Stimulated activated CD4-positive, alpha-beta T cell treated with anti-CD3 and anti-CD28 coated beads, Interleukin-1b, Interleukin-23, amount 100 ng/mL, for 24 hours (primary cell): ENCODE data around the gene MRPS6.

Experiments used
- DNase-seq, 4 experiments: peaks; one replicate each; pipeline ENCODE4 v3.0.0-alpha.2; 2020; ENCODE audit warnings: low read depth in 4 of 4, low spot score in 1 of 4

Gene MRPS6

DNA sequence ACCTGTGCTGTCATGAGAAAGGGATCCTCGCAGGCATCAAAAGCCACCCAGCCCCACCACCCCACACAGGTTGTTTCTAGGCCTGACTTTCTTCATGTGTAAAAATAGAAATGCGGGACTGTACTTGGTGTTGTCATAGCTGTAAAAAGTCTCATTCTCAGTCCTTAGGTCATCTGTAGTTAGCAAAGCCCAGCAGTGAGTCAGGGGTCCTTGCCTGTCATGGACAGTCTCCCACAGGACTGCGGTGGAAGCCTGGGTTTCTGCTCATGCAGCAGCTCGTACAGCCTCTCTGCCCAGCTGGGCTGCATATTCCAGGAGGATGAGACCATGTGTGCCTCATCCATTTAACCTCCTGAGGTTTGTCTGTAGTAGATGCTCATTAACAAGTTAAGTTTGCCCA is 58.2 kb downstream of the MRPS6 start:
- DNase-seq, result no peak

GRCh38 chr21:34132202-34132601 is 58.8 kb downstream of the MRPS6 start:
- DNase-seq, result no peak

- DNase-seq, result no peak
These were observed 59.5 kb downstream of the MRPS6 start for GRCh38 chr21:34132926-34133325.

GRCh38 chr21:34133392-34133791 is 60.0 kb downstream of the MRPS6 start:
- DNase-seq, result no peak

GRCh38 chr21:34133802-34134201 is 60.4 kb downstream of the MRPS6 start:
- DNase-seq, result no peak

GRCh38 chr21:34135330-34135729 is 62.0 kb downstream of the MRPS6 start:
- DNase-seq, result no peak

- no peak for DNase-seq
These were observed 68.0 kb downstream of the MRPS6 start for GRCh38 chr21:34141373-34141772.

DNA sequence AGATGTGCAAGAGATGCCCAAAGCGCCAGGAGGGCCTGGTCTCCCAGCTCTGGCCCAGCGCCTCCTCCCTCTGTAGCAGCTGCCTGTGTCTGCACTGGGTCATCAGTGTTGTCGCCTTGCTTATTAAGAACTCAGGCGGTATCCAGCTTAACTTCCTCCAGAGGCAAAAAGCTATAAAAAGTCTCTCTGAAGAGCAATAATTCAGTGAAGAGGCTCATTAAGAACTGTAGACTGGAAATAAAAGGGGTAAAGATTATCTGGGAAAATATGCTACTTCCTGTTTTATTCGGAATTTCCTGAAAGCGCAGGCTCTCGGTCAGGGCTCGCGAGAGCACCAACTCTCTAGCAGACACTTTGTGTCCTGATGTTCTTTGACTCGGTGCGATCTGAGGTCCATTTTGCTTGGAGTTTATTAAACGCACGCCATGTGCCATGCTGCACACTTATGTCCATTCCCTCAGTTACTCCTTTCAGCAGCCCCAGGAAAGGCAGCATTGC is 70.4 kb downstream of the MRPS6 start:
- no peak for DNase-seq

GRCh38 chr21:34144224-34144623 is 70.8 kb downstream of the MRPS6 start:
- no peak for DNase-seq

- DNase-seq, result no peak
These were observed 74.5 kb downstream of the MRPS6 start for GRCh38 chr21:34147792-34148418.

GRCh38 chr21:34148419-34148804 is 75.0 kb downstream of the MRPS6 start:
- no peak for DNase-seq

DNA sequence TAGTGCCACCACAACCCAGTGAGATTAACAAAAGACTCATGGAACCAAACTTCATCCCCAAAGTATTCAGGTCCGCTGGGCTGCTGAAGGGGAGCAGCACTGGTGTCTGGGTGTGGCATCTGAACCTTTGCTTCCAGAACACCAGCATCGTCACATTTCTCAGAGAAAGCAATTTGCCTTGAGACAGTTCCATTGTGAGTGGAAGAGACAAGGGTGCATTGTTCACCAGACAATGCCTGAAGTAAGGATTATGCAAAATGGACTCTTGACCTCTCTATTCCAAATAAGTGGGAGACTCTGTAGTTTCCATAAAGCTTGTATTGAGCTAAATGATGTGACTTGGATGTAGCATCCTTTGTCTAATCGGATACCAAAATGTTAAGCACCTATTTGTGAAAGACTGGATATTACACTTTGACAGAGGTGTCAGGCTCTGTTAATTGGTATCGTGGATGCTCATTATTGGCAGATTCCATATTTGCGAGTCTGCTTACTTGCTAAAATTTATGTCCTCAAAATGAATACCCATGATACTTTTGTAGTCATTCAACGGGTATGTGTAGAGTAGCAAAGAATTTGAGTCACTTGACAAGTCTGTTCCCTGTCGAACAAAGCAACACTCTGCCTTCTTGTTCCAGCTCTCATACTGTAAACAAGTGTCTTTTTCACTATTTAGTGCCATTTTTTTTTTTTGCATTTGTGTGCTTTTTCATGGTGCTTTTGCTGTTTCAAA is 75.6 kb downstream of the MRPS6 start:
- no peak for DNase-seq

- no peak for DNase-seq
These were observed 79.1 kb downstream of the MRPS6 start for GRCh38 chr21:34152500-34152899.

GRCh38 chr21:34154878-34155277 is 81.5 kb downstream of the MRPS6 start:
- no peak for DNase-seq

DNA sequence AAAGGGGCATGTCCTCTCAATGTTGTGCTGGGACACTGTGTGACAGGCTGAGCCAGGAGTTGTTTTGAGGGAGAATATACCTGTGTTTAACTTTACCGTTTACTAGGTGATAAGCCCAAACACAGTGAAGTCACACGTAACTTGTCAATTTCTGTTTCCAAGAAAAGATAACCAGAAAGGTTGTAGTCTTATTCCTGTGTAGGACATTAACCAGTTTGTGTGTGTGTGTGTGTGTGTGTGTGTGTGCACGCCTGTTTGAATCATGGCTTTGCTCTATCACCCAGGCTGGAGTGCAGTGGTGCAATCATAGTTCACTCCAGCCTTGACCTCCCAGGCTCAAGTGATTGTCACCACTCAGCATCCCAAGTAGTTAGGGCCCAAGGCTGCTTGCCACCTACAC is 83.6 kb downstream of the MRPS6 start:
- no peak for DNase-seq

DNA sequence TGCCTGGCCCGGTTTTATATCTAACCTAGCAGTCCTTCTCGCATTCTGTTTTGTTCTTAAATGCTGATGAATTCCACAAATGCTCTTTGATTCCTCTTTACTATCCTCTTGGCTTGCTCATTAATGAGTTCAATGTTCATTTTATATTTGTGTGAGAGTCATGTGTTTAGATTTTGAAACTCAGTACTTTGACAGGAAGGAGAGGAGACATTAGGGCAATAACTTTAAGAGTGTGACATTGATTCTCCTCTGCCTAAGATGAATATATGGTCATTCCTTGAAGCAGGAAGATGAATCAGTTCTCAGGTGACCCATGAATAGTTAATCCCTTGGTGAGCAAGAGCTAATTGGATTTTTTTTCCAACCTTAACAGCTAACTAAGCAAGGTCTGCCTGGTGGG is 84.1 kb downstream of the MRPS6 start:
- no peak for DNase-seq

DNA sequence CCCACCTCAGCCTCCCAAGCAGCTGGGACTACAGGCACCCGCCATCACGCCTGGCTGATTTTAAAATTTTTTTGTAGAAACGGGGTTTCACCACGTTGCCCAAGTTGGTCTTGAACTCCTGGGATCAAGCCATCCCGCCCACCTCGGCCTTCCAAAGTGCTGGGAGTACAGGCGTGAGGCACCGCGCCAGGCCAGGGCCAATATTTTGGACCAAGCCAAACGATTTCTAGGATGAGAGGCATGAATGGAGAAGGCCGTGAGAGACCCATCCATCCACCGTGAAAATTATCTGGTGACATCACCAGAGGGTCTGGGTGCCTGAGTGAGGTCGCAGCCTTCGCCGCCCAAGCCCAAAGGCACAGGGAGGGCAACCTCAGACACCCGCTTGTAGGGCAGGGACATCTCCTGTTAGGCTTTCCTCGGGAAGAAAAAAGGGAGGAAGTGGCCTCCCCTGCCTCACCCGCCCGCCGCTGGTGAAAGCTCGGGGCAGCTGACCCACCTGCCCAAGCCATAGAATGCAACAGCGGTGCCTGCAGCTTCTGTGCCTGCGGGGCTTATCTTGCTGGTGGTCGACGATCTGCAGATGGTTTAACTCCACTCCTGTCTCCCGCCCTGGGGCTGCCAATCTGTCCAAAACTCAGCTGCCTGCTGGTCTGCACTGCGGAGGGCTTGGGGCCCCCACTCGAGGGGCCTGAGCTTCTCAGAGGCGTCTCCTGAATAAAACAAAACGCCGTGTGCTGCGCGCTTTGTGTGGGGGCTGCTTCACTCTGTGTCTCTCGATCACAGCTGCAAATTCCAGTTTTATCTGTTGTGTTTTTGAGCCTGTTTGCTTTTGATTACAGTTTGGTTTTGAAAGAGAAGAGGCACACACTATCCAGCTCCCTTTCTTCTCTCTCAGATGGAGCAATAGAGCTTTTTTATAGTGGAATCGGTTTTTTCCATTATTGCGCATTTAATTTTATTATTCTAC is 85.8 kb downstream of the MRPS6 start:
- no peak for DNase-seq

- DNase-seq, result no peak
These were observed 93.1 kb downstream of the MRPS6 start for GRCh38 chr21:34166468-34166867.

- DNase-seq, result no peak
These were observed 97.5 kb downstream of the MRPS6 start for GRCh38 chr21:34170886-34171285.

GRCh38 chr21:34174470-34174869 is 101.1 kb downstream of the MRPS6 start:
- no peak for DNase-seq

- no peak for DNase-seq
These were observed 103.1 kb downstream of the MRPS6 start for GRCh38 chr21:34176448-34176847.
